GM19397 (cell line): ENCODE measurements around the gene LIN37.
"Not testable (repeated sequence)": the region's sequence is repeated elsewhere in the genome, so short reads cannot be mapped to it uniquely, and the experiment has no call there.

Experiments
- ATAC-seq: cut with Tn5 transposase; IDR thresholded peaks from one replicate; pipeline ENCODE4 v1.9.1; 2021; ENCODE audit warnings: mild to moderate bottlenecking, moderate library complexity; ENCODE audit not compliant: unreplicated experiment

LIN37 gene

DNA sequence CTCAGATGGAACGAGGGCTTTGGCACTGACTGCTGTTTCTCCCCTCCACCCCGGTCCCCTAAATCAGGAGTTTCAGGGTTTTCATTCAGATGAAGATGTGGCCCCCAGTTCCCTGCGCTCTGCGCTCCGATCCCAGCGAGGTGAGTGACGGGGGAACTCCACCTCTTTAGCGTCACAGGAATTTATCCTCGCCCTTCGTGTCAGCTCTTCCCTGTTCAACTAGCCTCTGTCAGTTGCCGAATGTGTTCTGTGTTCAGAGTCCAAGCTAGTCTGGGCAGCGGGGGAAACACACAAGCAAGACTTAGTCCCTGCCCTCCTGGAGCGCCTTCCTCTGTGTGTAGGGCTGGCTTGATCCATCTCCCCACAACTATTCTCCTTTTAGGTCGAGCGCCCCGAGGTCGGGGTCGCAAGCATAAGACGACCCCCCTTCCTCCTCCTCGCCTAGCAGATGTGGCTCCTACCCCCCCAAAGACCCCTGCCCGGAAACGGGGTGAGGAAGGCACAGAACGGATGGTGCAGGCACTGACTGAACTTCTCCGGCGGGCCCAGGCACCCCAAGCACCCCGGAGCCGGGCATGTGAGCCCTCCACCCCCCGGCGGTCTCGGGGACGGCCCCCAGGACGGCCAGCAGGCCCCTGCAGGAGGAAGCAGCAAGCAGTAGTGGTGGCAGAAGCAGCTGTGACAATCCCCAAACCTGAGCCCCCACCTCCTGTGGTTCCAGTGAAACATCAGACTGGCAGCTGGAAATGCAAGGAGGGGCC, 28.8 kb upstream of the LIN37 start:
- no peak for ATAC-seq

- ATAC-seq: no peak
Measured at GRCh38 chr19:35720163-35720524, 28.2 kb upstream of the LIN37 start.

DNA sequence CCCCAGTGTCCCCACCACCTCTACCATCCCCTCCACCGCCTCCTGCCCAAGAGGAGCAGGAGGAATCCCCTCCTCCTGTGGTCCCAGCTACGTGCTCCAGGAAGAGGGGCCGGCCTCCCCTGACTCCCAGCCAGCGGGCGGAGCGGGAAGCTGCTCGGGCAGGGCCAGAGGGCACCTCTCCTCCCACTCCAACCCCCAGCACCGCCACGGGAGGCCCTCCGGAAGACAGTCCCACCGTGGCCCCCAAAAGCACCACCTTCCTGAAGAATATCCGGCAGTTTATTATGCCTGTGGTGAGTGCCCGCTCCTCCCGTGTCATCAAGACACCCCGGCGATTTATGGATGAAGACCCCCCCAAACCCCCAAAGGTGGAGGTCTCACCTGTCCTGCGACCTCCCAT, 27.7 kb upstream of the LIN37 start:
- no peak for ATAC-seq

- no peak for ATAC-seq
Measured at GRCh38 chr19:35721374-35721773, 27.0 kb upstream of the LIN37 start.

- ATAC-seq: no peak
Measured at GRCh38 chr19:35722461-35722860, 25.9 kb upstream of the LIN37 start.

DNA sequence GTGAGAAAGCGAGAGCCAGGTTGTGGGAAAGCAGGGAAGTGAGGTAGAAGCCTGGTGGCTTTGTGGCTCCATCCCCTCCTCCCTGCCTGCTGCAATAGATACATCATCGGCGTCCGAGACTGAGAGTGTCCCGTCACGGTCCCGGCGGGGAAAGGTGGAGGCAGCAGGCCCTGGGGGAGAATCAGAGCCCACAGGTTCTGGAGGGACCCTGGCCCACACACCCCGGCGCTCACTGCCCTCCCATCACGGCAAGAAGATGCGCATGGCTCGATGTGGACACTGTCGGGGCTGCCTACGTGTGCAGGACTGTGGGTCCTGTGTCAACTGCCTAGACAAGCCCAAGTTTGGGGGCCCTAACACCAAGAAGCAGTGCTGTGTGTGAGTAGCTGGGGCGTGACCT, 25.5 kb upstream of the LIN37 start:
- no peak for ATAC-seq

GRCh38 chr19:35723671-35724070, 24.7 kb upstream of the LIN37 start:
- ATAC-seq: no peak

GRCh38 chr19:35724132-35724531, 24.2 kb upstream of the LIN37 start:
- ATAC-seq: not testable (repeated sequence)

- no peak for ATAC-seq
Measured at GRCh38 chr19:35724560-35724959, 23.8 kb upstream of the LIN37 start.

DNA sequence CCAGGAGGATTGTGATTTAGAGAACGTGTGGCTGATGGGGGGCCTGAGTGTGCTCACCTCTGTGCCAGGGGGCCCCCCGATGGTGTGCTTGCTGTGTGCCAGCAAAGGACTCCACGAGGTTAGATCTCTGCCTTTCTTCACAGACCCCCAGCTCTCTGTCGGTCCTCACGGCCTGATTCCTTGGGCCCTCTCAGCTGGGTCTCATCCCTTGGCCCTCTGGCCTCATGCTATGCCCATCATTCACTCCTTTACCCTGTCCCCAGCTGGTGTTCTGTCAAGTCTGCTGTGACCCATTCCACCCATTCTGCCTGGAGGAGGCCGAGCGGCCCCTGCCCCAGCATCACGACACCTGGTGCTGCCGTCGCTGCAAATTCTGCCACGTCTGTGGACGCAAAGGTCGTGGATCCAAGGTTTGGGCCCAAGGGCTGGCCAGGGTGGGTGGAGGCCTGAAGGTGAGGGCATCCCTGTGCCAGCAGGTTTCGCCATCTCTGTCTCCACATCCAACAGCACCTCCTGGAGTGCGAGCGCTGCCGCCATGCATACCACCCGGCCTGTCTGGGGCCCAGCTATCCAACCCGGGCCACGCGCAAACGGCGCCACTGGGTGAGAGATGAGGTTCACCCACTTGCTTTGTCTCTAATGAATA, 23.0 kb upstream of the LIN37 start:
- ATAC-seq: no peak

- no peak for ATAC-seq
Measured at GRCh38 chr19:35727053-35727955, 21.1 kb upstream of the LIN37 start.

- ATAC-seq: no peak
Measured at GRCh38 chr19:35727956-35728706, 20.2 kb upstream of the LIN37 start.

GRCh38 chr19:35729021-35729420, 19.4 kb upstream of the LIN37 start:
- ATAC-seq: no peak

- ATAC-seq: no peak
Measured at GRCh38 chr19:35729763-35730162, 18.6 kb upstream of the LIN37 start.

- no peak for ATAC-seq
Measured at GRCh38 chr19:35730326-35730725, 18.1 kb upstream of the LIN37 start.

DNA sequence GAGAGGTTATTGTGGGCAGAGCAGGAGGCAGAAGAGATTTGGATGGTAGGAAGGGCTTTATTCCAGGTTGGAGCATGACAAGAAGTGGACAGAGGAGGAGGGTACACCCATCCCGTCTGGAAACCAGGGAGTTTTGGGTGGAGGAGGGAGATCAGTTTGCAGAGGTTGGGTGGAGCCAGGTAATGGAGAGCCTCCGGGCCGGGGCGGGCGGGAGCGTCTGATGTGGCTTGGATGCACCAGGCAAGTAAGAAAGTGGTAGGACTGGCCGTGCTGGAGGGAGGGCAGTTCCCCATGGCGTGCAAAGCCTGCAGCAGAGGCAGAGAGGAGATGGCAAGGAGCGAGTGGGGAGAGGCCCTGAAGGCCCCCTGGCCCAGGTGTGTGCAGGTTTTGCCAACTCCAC, 17.0 kb upstream of the LIN37 start:
- ATAC-seq: no peak

- ATAC-seq: no peak
Measured at GRCh38 chr19:35731779-35732405, 16.5 kb upstream of the LIN37 start.

DNA sequence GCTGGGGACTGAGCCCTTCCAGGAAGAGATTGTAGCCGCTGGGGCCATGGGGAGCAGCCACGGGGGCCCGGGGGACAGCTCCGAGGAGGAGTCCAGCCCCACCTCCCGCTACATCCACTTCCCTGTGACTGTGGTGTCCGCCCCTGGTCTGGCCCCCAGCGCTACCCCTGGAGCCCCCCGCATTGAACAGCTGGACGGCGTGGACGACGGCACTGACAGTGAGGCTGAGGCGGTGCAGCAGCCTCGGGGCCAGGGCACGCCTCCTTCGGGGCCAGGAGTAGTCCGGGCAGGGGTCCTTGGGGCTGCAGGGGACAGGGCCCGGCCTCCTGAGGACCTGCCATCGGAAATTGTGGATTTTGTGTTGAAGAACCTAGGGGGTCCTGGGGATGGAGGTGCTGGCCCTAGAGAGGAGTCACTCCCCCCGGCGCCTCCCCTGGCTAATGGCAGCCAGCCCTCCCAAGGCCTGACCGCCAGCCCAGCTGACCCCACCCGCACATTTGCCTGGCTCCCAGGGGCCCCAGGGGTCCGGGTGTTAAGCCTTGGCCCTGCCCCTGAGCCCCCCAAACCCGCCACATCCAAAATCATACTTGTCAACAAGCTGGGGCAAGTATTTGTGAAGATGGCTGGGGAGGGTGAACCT, 15.7 kb upstream of the LIN37 start:
- no peak for ATAC-seq

GRCh38 chr19:35733180-35734125, 14.9 kb upstream of the LIN37 start:
- ATAC-seq: no peak
